Activated CD8-positive, alpha-beta T cell treated with anti-CD3 and anti-CD28 coated beads, Interleukin-2, amount 10 ng/mL, durations not matched to agents 7 days and 5 days (primary cell): ENCODE measurements around the gene SELPLG. TPM values are rescaled to one million over a fixed set of nuclear protein-coding genes. Genes with fewer than 3 reads are reported as not detected.

Experiments used
- ATAC-seq: fragments of 150-1000 bp; cut with Tn5 transposase; one replicate; pipeline ENCODE4 v1.10.0; 2021; ENCODE audit warnings: moderate library complexity
- CTCF ChIA-PET: fragments of 350-600 bp; sonication (Branson Sonifier 250); formaldehyde crosslinking; loops from one replicate; lab custom pipeline; 2021; ENCODE audit warnings: antibody characterized with exemption; lab: Charles Lee
- POLR2A ChIA-PET: fragments of 350-600 bp; sonication (Branson Sonifier 250); formaldehyde crosslinking; loops from one replicate; lab custom pipeline; 2021; ENCODE audit warnings: antibody characterized with exemption; lab: Charles Lee
- DNase-seq: peaks from one replicate; pipeline ENCODE4 v3.0.0-alpha.2; 2020
- H3K27ac Mint-ChIP-seq: one replicate; pipeline ENCODE4 v1.8.0; 2021; ENCODE audit warnings: mild to moderate bottlenecking, mixed read lengths
- H3K27me3 Mint-ChIP-seq: one replicate; pipeline ENCODE4 v1.8.0; 2021; ENCODE audit warnings: low read depth, mixed read lengths
- H3K36me3 Mint-ChIP-seq: one replicate; pipeline ENCODE4 v1.8.0; 2021; ENCODE audit warnings: low read depth, mixed read lengths
- H3K4me1 Mint-ChIP-seq: one replicate; pipeline ENCODE4 v1.8.0; 2021; ENCODE audit warnings: low read depth, mixed read lengths
- H3K4me3 Mint-ChIP-seq: one replicate; pipeline ENCODE4 v1.8.0; 2021; ENCODE audit warnings: mild to moderate bottlenecking, mixed read lengths
- H3K9me3 Mint-ChIP-seq: one replicate; pipeline ENCODE4 v1.8.0; 2022; ENCODE audit warnings: mixed read lengths; ENCODE audit not compliant: insufficient read depth
- total RNA-seq, 2 experiments: library from RNA; stranded (reverse); gene quantifications; one replicate each; pipeline ENCODE4 v1.2.3, GENCODE V29; 2021

SELPLG gene
- total RNA-seq, 2 experiments from 2014 or later = 144 to 150 TPM

DNA sequence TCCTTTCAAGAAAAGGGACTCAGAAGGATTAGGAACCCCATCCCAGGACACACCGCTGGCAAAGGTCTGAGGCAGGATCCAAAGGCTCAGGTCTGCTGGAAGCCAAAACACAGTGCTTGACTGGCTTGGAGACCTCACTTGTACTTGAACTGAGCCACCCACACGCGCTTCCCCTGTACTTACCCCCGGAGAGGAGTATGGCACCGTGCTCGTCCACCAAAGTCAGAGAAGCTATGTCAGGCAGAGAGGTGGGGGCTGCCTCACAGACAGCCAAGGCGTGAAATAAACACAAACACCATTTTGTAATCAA lies 11.1 kb upstream of the SELPLG start:
- H3K36me3 Mint-ChIP-seq = peaks cover 35% of the 10 kb centered on the region
- POLR2A ChIA-PET = interaction anchor here (1.3 kb wide), 1 partner anchor 82 kb away, joined by 4 read pairs; the partner anchor contains the start of gene ISCU
- no peak for ATAC-seq
- peaks cover 46% of the 10 kb centered on the region for H3K4me1 Mint-ChIP-seq
- no peak overlapping the region for H3K4me3 Mint-ChIP-seq
- H3K27me3 Mint-ChIP-seq = no peaks in the 10 kb centered on the region
- no peak overlapping the region for H3K27ac Mint-ChIP-seq
- no peaks in the 10 kb centered on the region for H3K9me3 Mint-ChIP-seq
- CTCF ChIA-PET = interaction anchor here (0.8 to 3.8 kb wide), 3 partner anchors 21 to 83 kb away, joined by 3 to 43 read pairs (median 32); partner anchors contain the start of gene ISCU
- DNase-seq = no peak

DNA sequence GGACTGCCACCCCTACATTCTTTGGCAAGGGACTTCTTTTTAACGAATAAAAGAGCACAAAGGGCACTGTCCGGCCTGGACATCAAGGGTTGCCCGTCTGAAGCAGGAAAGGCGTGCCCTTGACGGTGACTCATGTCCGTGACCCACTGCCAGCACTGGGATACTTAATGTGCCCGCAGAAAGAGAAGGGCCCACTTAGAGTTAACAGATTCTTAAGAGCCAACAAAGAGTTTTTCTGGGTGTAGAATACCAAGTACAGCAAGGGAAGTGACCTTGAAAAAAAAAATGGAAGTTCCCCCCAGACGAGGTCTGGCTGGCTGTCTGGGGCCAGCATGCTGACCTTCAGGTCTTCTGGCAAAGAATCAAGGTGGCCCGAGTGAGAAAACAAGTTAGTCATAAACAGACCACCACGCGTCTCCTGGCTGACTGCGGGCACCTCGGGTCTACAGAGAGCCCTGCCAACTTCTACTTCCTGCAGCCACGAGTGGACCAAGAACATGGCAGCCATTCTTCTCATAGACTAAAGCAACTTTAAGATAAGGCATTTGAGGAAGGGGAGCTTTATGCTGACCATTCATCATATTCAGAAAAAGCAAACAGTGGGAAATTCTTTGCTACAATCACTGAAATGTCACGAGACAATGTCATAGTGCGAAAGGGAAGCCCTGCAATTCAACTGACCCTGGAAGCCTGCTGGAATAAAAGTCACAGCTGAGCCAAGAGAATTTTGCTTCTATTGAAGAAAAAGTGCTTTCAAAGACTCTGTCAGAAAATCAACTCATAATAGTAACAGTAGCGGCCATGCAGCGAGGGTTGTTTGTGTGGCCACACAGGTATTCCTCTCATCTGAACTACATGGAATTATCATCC lies 10.5 kb upstream of the SELPLG start:
- H3K27ac Mint-ChIP-seq = no peak overlapping the region

DNA sequence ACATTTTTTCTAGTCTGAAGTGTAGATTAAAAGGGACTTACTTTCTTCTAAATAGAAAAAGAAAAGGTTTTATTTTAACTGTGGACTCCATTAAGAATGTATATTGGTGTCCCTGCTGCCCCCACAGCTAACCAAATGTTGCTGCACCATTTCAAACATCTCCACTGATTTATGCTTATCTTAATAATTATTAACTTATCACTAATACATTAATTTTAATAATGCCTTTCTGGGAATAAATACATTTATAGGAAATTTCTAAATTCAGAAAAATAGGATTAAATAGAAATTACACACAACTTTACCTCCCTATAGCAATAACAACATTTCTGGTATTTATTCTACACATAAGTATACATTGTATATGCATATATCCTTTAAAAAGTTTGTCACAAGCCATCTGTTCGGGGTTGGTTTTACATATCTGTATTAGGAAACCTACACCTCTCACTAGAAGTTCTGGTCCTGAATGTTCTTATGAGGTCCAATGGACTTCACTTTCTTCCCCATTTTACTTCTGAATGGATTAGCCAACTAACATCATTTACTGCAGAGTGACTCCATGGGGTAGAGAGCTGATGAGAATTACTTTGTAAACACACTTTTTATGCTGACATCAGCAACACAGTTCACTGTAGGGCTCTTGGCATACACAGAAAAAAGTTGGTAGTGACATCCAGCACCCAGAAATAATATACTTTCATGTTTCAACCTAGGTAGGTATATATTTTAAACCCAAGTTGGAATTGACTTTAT lies 9.4 kb upstream of the SELPLG start:
- no peak overlapping the region for H3K27ac Mint-ChIP-seq
- H3K4me1 Mint-ChIP-seq = peaks cover 40% of the 10 kb centered on the region
- no peaks in the 10 kb centered on the region for H3K27me3 Mint-ChIP-seq
- CTCF ChIA-PET = no interaction called here
- DNase-seq (no peak), ATAC-seq (no peak)
- H3K9me3 Mint-ChIP-seq = no peaks in the 10 kb centered on the region
- POLR2A ChIA-PET = no interaction called here
- H3K36me3 Mint-ChIP-seq = peaks cover 28% of the 10 kb centered on the region
- H3K4me3 Mint-ChIP-seq = no peak overlapping the region

More for the DNA sequence above, 10.5 kb upstream of the SELPLG start:
- H3K4me3 Mint-ChIP-seq = no peak overlapping the region
- H3K27me3 Mint-ChIP-seq = no peaks in the 10 kb centered on the region
- no peaks in the 10 kb centered on the region for H3K9me3 Mint-ChIP-seq
- CTCF ChIA-PET = interaction anchor here (3.6 to 3.8 kb wide), 2 partner anchors 21 to 26 kb away, joined by 32 to 43 read pairs; no protein-coding TSS in a partner anchor
- POLR2A ChIA-PET = no interaction called here
- ATAC-seq (no peak), DNase-seq (no peak)
- peaks cover 33% of the 10 kb centered on the region for H3K36me3 Mint-ChIP-seq
- peaks cover 43% of the 10 kb centered on the region for H3K4me1 Mint-ChIP-seq

DNA sequence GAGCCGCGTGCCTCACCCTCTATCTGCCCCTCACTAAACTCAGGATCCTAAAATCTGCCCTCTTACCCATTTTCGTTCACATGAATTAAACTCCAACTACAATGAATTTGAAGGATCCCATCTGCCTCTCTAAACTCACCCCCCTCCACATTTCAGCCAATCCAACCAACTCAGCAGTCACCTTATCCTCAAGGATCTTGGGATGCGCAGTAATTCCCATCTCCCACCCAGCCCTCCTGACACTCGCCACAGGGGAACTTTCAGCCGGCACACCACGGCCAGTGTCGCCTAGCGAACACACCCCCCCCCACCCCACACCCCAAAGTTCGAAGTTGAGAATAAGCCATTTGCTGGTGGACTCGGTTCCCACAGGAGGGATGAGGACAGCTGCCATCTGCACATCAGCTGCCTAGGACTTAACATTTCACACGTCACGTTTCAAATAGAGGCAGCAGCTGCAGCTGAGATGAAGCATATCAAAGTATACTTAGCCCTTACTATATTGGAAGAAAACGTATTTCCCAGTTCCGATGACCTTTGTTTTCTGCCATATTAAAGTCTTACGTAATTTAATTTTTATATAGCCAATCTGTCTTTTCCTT lies 8.7 kb upstream of the SELPLG start:
- H3K4me1 Mint-ChIP-seq = peaks cover 41% of the 10 kb centered on the region
- H3K27ac Mint-ChIP-seq = no peak overlapping the region
- ChIA-PET POLR2A (no interaction called here), CTCF (interaction anchor here (5.5 kb wide), 1 partner anchor 22 kb away, joined by 30 read pairs; no protein-coding TSS in a partner anchor)
- no peaks in the 10 kb centered on the region for H3K9me3 Mint-ChIP-seq
- ATAC-seq (no peak), DNase-seq (no peak)
- no peak overlapping the region for H3K4me3 Mint-ChIP-seq
- peaks cover 30% of the 10 kb centered on the region for H3K36me3 Mint-ChIP-seq
- H3K27me3 Mint-ChIP-seq = no peaks in the 10 kb centered on the region

DNA sequence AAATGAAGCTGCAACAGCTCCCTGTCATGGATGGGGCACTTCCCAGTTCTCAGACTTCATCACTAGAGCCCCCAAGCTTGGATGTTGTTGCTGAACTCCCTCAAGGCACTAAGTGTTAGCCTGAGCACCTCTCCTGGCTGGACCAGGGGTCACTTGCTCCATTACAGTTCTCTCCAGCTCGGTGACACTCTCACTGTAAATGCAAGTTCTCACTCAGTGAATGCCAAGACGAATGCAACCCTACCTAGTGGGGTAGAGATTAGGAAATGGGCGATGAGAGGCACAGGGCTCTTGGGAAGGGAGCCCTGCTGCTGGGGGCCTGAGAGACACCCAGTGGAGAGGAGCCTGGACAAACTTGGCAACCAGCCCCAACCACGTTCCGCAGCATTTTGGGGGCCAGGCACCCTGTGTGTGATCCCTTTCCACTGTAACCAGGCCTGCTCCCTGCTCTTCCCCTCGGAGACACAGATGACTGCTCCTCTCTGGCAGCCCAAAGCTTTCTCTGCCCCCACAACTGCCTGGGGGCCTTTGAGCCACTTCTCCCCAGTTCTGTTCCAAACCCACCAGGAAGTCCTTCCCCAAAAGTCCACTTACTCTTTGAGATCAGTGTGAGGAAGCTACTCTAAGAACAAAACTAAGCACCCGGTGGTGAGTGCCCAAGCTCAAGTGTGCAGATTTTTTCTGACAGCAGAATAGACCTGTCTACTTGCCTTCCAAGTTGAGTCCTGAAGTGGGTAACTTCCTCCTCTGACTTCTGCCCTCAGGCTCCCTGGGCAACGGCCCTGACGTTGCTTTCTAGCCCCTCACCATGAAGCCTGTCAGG lies 8.0 kb upstream of the SELPLG start:
- ATAC-seq = no peak

DNA sequence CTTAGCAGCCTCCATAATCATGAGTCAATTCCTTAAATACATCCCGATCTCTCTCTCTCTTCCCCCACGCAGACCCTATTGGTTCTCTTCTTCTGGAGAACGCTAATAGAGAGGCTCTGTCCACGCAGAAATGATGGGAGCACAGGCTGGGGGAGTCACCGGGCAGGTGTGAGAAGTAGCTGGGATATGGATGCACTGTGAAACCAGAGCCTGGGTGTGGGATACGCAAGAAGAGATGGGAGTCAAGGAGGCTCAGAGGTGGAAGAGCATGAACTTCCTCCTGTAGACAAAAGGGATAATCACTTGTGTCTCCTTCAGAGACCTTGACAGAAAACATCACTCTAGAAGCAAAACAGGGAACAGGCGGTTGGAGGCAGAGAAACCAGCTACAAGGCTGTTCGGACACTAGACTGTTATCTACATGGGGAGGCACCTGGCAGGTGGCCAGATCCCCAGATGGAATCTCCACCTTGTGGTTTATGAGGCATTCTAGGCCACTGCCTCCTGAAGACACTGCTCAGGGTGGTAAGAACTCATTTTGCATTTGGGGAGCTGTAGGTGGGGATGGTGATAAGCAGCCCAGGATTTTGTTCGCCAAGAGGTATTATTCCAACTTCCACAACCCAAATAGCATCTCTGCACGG lies 7.2 kb upstream of the SELPLG start:
- no peak for ATAC-seq
- no peaks in the 10 kb centered on the region for H3K27me3 Mint-ChIP-seq
- peaks cover 45% of the 10 kb centered on the region for H3K4me1 Mint-ChIP-seq
- ChIA-PET POLR2A (interaction anchor here (1.1 kb wide), 1 partner anchor 8 kb away, joined by 3 read pairs; no protein-coding TSS in a partner anchor), CTCF (interaction anchor here (1.3 to 5.5 kb wide), 3 partner anchors 12 to 162 kb away, joined by 3 to 30 read pairs (median 5); no protein-coding TSS in a partner anchor)
- H3K27ac Mint-ChIP-seq = no peak overlapping the region
- peaks cover 31% of the 10 kb centered on the region for H3K36me3 Mint-ChIP-seq
- no peak overlapping the region for H3K4me3 Mint-ChIP-seq
- H3K9me3 Mint-ChIP-seq = no peaks in the 10 kb centered on the region
- no peak for DNase-seq

More for the DNA sequence above, 8.0 kb upstream of the SELPLG start:
- no peaks in the 10 kb centered on the region for H3K27me3 Mint-ChIP-seq
- CTCF ChIA-PET = interaction anchor here (1.9 to 5.5 kb wide), 2 partner anchors 23 to 162 kb away, joined by 5 to 30 read pairs; no protein-coding TSS in a partner anchor
- no peak for DNase-seq
- H3K36me3 Mint-ChIP-seq = peaks cover 27% of the 10 kb centered on the region
- peaks cover 45% of the 10 kb centered on the region for H3K4me1 Mint-ChIP-seq
- no peak overlapping the region for H3K4me3 Mint-ChIP-seq
- no peaks in the 10 kb centered on the region for H3K9me3 Mint-ChIP-seq
- POLR2A ChIA-PET = interaction anchor here (1.1 kb wide), 1 partner anchor 9 kb away, joined by 3 read pairs; no protein-coding TSS in a partner anchor
- H3K27ac Mint-ChIP-seq = no peak overlapping the region

DNA sequence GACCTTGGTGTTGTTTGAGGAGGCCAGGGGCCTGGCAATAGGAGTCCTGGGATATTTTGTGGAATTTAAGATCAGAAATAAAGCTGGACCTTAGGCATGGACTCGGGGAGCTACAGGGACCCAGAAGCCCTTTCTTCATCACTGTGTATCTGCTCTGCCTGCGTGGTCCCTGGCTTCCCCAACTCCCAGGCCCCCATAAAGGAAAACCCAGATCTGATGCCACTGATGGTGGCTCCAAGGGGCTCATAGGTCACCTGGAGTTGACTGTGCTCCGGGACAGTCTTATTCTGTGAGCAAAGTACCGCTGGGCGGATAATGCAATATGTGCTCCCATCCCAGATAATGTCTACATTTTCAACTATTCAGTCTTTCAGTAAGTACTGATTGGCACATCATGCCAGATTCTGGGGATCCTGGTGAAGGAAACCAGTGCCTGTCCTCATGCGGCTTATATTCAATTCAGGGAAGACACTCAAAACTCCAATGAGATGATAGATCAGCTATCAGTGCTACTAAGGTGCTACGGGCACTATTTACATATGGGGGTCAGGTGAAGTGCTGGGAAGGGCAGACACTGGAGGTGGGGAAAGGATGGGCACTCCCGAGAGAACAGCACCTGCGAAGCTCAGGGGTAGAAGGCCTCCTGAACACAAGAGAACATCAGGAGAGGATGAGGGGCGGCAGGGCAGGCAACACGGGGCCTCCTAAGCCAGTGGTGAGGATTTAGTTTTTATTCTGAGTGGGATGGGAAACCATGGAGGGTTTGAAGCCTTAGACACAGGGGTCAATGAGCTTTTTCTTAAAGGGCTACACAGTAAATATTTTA lies 5.5 kb upstream of the SELPLG start:
- ATAC-seq (no peak), DNase-seq (no peak)
- H3K27me3 Mint-ChIP-seq = no peaks in the 10 kb centered on the region
- peaks cover 48% of the 10 kb centered on the region for H3K4me1 Mint-ChIP-seq
- H3K27ac Mint-ChIP-seq = no peak overlapping the region
- ChIA-PET POLR2A (interaction anchor here (1.0 to 2.5 kb wide), 3 partner anchors 63 to 218 kb away, joined by 3 to 6 read pairs (median 4); partner anchors contain the start of genes ISCU and SSH1), CTCF (interaction anchor here (0.9 to 5.5 kb wide), 7 partner anchors 19 to 165 kb away, joined by 3 to 31 read pairs (median 6); no protein-coding TSS in a partner anchor)
- H3K36me3 Mint-ChIP-seq = peaks cover 19% of the 10 kb centered on the region
- no peak overlapping the region for H3K4me3 Mint-ChIP-seq
- no peaks in the 10 kb centered on the region for H3K9me3 Mint-ChIP-seq

DNA sequence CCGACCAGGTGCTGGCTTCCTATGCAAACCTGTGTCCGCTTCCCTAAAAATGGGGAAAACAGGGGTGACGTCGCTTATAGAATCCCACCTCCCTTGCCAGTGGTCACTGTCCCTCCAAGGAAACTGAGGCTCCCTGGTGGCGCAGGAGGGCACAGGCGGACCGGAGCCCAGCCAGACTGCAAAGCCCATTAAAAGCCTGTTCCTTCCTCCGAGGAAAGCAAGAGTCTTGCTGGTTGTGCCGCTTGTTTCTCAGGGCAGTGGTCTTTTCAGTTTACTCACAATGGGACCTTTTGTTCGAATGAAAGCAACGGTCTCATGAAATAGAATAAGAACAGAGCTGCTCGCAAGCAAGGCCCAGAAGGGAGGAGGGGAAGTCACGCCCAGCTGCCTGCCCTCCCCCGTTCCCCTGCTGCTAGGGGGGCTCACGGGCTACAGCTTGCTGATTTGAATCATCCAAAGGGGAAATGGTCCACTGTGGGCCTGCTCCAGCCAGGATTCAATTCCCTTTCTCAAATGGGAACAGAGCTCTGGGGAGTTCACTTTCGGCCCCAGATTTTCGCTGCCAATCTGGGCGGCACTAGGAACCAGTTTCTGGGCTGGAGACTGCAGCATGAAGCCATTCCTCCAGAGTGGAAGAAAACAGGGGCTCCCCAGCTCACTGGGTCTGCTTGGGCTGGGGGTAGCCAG lies 4.6 kb upstream of the SELPLG start:
- no peak for DNase-seq
- peaks cover 54% of the 10 kb centered on the region for H3K4me1 Mint-ChIP-seq
- no peaks in the 10 kb centered on the region for H3K9me3 Mint-ChIP-seq
- ATAC-seq = no peak
- no peak overlapping the region for H3K27ac Mint-ChIP-seq
- no peak overlapping the region for H3K4me3 Mint-ChIP-seq
- no peaks in the 10 kb centered on the region for H3K27me3 Mint-ChIP-seq
- POLR2A ChIA-PET = interaction anchor here (1.1 to 2.5 kb wide), 4 partner anchors 8 to 76 kb away, joined by 3 to 6 read pairs (median 4); partner anchors contain the start of gene ISCU
- H3K36me3 Mint-ChIP-seq = peaks cover 24% of the 10 kb centered on the region
- CTCF ChIA-PET = interaction anchor here (1.5 to 13.3 kb wide), 5 partner anchors 20 to 312 kb away, joined by 3 to 250 read pairs (median 30); no protein-coding TSS in a partner anchor

DNA sequence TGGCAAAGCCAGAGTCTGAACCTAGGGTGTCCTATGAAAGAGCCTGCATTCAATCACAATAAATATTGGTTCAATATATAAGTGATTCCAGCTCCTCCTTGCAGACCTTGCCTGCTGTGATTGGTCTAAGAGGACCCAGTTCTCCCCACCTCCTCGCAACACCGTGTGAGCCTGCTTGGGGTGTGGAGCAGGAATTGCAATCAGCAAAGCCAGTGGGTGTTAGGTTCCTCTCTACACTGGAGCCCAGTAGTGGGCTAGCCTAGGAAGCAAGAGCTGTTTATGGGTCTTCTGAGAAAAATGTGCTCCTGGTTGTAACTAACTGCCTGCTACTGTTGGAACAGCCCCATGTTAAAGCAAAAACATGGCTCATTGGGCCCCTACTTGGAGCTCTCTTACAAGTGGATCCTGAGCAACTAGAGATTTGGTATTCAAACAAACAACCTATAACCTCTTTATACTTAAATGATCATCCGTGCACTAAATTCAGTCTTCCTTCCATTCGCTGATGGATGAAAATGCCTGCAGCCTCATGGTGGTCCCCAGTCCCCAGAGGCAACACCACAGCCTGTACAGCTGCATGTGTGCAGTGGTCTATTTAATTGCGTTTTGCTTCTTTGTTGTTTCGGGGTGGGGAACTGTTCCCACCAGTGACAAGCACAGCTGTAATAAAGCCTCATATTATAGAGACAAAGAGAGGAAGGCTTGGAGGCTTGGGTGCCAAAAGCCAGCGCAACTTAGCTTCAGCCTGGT lies 3.7 kb upstream of the SELPLG start:
- ChIA-PET CTCF (interaction anchor here (0.8 to 13.3 kb wide), 8 partner anchors 9 to 313 kb away, joined by 3 to 250 read pairs (median 10); partner anchors contain the start of gene ISCU), POLR2A (interaction anchor here (1.3 to 10.9 kb wide), 4 partner anchors 9 to 75 kb away, joined by 4 to 115 read pairs (median 6); partner anchors contain the start of gene ISCU)
- Mint-ChIP-seq H3K27me3 (no peaks in the 10 kb centered on the region), H3K4me3 (peak overlapping the region; percentile 18), H3K36me3 (peaks cover 32% of the 10 kb centered on the region), H3K9me3 (no peaks in the 10 kb centered on the region), H3K27ac (peak overlapping the region; percentile 25), H3K4me1 (peaks cover 54% of the 10 kb centered on the region)
- no peak for DNase-seq
- ATAC-seq = no peak
